ACHN (cell line): ENCODE results near the gene ZNF438.

ENCODE experiments used
- DNase-seq: peaks from one replicate; pipeline ENCODE4 v3.0.0-alpha.2; 2015
- in situ Hi-C: cut with HindIII; loops from 2 replicates; pipeline ENCODE4 v1.10.0; 2017; ENCODE audit warnings: low sequenced_read_pairs, low pct_ligation_motif_present, low pct_unique_long_range_greater_than_20kb

Gene ZNF438

DNA sequence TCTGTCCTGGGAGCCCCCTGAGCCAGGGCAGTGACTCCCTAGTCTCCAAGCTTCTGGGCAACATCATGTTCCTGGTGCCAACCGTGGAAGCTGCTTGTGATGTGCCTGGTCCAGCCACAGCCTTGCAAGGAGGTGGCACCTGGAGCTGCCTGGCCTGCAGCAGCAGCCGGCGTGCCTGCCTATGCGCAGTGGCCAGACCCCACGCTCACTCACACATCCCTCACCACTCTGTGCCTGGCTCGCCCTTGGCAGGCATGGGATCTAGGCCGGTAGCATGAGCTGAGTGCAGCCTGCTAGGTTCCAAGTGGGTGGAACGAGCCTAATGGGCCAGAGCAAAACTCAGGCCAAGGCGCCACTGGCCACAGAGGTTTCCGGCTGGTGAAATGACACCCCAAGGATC lies 184.0 kb downstream of the ZNF438 start:
- DNase-seq: no peak
- in situ Hi-C loops: no loop called here

DNA sequence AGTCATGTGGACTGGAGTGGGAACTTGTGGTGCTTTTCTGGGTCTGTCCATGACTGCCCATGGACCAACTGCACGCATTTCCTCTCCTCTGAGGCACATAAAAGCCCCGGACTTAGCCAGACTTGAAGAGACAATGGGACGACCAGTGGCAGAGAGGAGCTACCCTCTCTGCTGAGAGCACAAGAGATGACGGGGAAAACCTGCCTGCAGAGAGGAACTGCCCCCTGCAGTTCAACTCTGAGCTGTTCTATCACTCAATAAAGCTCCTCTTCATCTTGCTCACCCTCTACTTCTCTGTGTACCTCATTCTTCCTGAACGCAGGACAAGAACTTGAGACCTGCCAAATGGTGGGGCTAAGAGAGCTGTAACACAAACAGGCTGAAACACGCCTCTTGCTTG lies 184.5 kb downstream of the ZNF438 start:
- in situ Hi-C loops: no loop called here
- no peak for DNase-seq

DNA sequence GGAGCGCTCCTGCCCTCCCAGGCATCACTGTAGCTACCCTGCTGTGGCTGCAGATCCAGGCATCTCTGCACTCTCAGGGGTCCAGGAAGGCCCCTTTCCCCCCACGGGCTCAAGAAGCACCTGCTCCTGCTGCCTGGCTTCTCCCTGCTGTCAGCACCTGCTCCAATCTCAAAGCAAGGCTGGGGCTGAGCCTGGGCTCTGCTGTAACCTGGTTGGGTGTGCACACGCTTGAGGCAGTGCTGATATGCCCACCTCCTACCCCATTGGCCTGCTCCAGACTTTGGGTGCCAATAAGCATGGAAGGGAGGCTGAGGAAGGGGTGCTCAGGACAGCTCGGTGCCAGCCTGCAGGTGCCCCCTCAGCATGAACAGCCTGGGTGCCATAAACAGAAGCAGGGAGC lies 185.0 kb downstream of the ZNF438 start:
- DNase-seq: no peak
- in situ Hi-C loops: no loop called here

DNA sequence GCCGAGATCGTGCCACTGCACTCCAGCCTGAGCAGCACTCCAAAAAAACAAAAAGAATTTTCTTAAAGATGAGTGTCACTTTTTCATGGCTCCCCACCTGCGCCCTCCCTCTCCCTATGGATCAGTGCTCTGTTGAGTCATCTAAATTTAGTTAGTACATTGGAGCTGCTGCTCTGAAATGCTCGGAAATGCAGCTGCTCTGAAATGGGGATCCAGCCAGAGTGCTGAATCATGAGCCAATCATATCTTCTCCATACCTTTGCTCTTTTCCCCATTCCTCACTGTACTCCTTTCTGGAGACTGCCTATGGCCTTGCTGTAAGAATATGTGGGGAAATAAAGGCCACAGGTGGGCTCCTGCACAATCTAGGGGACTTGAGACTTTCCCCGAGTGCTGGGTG lies 188.8 kb downstream of the ZNF438 start:
- in situ Hi-C loops: no loop called here
- no peak for DNase-seq

DNA sequence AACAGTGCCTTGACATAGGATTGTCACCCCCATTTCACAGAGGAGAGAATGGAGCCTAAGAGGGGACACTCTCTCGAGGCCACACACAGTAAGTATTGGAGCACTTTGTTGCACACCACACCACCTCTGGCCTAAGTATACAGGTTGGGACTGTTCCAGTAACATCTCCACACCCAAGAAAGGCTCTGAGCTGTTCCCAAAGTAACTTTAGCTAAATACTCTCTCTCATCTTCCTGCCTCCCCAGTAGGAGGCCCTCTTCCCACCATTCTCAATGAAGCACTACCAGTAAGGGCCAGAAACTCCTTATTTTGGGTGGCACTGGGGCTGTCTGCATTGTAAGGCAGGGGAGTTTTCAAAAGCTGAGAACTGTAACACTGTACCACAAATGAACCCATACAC lies 189.5 kb downstream of the ZNF438 start:
- DNase-seq: no peak

DNA sequence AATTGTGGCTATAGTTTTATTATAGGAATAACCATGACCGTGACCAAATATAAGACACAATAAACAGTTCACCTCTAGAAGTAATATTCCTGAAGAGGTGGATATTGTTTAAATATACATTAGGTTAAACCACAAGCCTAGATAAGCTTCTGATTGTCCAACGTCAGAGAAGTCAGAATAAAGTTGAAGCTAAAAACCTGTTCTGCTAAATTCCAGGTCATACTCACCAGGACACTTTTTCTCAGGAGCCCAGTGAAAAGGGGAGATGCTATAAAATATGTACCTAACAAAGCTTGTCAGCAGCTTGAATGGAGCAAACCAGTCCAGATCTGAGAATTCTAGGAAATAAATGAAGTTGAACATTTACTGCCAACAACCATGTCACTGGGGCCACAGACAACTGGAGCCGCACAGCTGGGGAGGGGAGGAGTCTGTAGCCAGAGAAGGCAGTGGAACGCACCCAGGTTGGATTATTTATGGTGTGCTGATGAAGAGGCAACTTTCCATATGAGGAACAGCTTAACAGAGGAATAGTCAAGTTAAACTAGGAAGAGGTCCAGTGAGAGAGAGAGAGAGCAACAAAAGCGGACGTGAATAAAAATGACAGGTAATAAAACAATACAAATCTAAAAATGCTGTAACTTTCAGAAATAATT lies 191.1 kb downstream of the ZNF438 start:
- in situ Hi-C loops: no loop called here
- DNase-seq: no peak

More for the DNA sequence above, 189.5 kb downstream of the ZNF438 start:
- in situ Hi-C loops: no loop called here

DNA sequence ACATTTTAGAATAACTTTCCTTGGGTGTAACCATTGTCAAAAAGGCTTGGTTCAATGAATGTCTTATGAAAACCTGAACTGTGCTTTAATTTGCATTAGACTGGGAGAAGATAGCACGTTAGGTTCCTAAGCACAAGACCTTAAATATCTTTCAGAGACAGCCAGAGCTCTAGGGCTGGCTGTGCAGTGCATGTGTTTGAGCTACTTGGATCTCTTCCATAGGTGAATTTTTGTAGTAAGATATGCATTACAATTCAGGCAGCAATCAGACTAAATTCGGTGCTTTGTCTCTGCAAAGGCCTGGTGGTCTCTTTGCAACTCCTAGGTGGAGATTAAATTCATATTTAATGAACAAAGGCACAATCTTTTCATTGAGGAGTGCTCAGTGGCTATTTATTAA lies 192.0 kb downstream of the ZNF438 start:
- no peak for DNase-seq
- in situ Hi-C loops: no loop called here

DNA sequence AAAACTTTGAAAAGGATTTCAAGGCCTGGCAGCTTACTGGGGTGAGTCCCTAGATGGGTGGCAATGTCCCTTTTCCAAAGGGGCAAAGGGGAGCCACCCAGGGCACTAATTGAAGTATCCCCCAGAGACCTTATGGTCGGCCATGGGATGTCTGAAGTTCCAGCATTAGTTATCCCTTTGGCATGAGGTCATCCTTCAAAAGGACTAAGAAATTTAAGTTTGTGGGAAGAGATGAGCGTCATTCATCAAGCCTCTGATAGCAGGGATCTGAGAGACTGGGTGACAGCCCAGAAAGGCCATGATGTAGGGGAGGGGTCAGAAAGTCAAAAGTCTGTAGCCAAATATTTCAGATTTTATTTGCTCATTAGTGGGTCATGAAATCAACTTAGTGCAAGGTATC lies 195.3 kb downstream of the ZNF438 start:
- no peak for DNase-seq
- in situ Hi-C loops: no loop called here

DNA sequence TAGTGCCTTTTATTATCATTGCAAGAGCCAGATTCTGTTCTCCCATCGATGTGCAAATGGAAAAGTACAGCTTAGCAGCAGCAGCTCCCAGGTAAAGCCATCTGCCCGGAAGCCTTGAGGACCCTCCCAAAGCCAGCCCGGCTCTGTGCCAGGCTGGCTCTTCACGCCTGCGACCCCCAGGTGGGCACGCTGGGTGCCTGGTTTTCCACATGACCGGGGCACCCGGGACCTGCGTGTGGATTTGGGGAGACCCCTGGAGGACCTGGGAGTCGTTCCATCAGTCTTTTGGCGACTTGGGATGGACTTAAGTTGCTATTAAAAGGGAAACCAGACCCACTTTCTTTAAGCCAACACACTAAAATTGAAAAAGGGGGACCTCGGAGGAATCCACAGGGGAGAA lies 196.5 kb downstream of the ZNF438 start:
- in situ Hi-C loops: no loop called here
- DNase-seq: no peak

DNA sequence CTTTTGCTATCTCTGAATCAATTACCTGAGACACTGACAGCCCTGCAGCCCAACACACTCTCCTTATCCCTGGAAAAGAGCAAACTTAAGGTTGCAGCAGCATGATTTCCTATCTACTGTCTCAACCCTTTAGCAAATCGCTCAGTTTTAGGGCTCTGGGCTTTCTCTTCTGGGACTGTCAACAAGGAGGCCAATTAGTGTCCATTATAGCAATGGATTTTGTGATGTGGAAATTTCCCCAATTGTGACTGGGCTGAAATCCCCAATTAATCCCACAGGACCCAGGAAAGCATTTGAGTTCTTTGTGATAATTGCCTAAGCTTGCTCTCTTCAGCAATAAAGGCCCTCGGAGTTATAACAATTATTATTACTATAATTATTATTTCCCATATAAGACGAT lies 197.0 kb downstream of the ZNF438 start:
- in situ Hi-C loops: no loop called here
- DNase-seq: no peak

DNA sequence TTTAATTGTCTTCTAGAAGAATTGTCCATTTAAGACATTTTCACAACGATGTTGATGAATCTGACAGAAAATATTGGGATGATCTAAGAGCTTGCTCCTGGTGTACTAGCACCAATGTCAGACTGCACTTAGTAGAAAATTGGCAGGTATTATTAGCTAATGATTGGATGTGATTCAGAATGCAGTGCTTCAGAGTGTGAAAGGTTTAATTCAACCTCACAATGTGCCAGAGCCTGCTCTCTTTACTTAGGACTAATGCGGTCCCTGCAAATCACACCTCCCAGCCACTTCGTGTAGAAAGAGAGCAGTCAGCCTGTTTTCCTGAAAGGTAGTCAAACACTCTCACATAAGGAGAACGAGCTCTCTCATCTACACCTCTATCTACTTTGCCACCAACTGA lies 197.5 kb downstream of the ZNF438 start:
- no peak for DNase-seq
- in situ Hi-C loops: no loop called here

DNA sequence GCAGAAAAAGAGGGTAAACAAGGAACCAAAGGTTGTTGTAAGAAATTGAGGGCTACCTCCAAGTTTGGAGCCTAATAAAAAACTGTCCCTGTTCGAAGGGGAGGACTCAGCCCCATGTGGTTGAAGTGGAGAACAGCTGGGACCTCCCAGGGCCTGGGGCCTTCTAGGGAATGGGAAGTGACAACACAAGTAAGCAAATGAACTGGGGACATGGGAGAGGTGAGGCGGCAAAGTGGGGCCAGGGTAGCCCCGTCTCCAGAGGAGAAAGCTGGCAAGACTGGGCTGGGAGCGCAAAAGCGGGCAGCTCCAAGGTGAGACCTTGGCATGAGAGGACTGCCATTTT lies 198.1 kb downstream of the ZNF438 start:
- in situ Hi-C loops: no loop called here
- DNase-seq: no peak

DNA sequence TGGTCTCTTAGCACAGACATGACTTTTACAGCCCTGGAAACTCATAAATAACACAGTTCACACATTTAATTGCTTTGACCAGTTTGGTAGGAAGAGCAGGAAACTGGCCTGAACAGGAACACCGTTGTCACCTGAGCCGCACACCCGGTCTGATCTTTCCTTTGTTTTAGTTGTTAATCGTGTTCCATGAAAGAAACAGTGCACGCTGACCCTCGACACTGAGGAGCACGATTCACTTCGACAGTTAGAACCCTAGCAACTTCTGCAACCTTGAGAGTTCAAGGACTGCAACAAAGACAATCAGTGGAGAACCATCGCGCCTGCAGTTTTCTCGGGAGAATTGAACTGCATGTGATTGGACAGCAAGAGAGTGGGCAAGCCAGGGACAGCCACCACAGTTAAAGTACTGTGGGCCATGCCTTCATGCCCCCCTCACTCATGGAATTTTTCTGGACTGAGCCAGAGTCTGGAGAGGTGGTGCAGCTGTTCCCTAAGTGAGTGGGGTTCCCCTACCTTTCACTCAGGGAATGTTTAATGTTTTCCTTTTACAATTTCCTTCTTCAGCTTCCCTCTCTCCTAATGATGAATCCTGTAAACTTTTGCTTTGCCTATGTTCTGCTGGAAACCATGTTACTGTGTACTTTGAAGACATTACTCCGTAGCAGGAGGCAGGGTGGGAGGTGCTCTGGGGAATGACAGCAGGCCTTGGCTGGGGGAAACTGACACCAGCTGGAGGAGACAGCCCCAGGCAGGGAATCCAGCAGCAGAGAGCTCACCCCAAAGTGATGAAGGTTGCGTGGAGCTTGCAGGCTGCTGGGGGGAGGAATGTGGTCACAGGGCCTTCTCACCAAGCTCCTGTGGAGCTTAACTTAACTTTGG lies 198.7 kb downstream of the ZNF438 start:
- in situ Hi-C loops: no loop called here
- no peak for DNase-seq

DNA sequence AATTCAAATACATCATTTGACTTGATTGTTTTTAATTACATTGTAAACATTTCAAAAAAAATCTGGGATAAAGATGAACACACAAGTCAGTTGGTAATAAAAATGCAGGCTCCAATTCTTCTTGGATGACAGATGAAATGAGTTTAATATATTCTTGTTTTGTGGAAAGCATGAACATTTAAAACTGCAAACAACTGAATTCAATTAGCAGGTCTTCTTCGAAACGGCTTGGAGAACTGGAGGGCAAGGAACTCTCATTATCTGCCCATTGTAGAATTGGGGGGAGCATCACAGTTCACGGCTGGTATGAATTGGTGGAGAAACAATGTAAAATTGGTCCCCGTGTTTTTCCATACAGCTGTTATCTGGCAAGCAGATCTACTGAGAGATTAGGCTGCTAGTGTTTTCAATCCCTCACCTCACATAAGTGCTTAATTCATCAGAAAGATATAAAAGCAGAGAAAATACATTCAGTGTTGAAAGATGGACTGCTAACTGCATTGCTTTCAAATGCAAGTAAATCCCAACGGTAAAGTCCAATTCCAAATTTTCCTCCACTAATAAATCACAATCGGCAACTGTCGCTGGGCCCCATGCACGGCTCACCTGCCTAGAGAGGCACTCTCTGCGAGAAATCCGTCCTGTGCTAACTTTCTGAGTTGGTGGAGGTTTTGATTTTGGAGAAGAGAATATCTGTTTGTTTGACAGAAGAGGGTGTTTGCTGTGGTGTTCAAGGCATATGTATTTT lies 199.5 kb downstream of the ZNF438 start:
- in situ Hi-C loops: no loop called here
- no peak for DNase-seq

DNA sequence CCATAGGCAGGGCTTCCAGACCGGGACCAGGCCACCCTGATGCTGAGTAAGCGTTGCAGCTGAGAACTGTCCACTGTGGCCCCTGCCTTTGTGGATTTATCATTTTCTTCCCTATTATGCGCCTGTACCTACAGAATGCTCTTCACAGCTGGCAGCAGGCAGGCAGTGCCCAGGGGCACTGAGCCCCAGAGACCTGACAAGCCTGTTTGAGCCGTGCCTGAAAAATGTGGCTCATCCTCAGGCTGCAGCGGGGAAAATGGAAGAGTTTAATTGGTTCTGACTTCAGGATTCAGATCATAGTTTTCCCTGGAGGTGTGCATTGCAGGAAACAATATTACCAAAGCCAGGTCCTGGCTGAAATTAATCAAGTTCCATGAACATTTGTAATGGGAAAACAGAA lies 200.2 kb downstream of the ZNF438 start:
- no peak for DNase-seq
- in situ Hi-C loops: no loop called here

DNA sequence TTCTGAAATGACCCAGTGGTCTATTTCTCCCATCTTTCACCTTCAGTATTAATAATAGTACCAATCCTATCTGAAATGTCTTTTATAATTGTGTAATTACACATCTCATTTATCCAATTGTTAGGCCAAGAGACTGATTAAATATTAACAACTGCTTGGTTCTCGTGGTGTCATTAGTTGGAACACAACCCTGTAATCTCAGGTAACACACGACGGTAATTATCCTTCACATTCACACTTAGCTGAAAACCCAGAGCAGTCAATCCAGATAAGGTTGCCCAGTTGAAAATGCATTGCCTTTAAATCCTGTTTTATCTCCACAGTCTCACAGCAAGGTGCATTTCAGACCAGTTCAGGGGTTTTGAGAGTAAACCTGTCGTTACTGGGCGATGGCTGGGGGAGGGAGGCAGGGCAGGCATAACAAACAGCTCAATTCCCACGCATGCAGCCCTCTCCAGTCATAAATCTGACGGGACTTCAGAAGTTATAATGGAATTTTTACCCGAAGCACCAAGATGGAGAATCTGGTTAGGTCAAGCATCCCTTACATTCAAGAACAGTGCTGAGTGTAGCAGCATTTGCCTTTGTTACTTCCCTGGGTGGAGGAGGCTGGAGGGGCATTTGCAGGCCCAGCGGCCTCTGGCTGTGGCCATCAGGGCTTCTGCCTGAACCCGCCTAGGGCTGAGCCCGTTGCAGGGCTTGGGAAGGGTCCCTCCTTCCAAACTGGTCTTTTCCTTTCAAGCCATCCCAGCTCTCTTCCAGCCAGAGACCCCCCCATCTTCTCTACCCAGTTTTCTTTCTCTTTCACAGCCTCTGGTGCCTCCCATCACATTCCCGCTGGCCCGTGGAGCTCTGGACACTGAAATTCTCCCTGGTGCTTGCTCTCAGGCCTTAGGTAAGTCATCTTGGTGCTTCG lies 201.1 kb downstream of the ZNF438 start:
- in situ Hi-C loops: no loop called here
- no peak for DNase-seq

DNA sequence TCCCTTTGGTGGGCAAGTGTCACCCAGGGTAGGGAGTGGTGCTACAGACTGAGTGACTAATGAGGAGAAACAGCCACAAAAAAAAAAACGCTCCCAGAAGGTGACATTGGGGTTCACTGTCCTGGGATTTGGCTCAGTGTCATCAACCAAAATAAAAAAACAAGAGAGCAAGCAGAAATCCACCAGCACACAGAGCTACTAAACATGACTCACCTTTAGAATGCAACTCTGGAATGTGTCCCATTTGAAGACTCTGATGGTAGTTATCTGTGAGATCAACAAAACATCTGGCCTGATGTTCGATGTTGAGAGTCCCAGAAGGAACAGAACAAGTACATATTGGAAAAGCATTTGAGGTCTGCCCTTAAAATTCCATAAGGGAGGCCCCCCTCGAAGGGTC lies 201.8 kb downstream of the ZNF438 start:
- in situ Hi-C loops: no loop called here
- DNase-seq: no peak

DNA sequence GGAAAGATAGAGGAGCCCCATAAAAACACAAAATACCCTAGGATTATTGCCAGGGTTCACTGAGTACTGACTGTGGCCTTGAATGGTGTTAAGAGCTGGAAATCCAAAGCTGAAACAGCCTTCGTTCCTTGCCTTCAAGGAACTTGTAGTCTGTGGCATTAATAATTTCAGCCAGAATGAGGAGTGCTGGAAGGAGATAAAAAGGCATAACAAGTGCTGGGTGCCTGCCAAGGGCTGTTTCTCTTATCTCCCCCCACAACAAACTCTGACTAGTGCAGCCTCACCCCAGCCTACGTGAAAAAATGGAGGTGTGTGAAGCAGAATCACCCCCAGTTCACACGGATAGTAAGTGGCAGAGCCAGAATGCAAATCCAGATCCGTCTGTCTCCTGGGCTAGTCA lies 203.0 kb downstream of the ZNF438 start:
- in situ Hi-C loops: no loop called here
- no peak for DNase-seq

DNA sequence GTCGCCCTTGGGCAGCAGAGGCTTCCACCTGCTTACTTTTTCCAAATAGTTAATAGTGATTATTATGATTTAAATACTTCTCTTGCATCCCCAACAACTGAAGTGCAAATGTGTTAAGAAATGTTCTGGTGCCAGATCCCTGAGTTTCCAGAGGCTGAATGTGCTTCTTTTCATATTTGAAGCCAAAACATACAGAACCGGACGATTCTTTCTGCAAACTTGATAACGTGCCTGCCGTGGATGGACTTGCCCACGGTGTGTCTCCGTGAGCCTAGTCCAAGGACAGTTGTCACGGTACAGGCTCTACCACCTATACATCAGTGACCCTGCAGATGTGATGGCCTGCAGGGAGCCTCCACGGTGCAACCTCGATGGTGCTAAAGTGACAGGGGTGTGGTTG lies 203.5 kb downstream of the ZNF438 start:
- no peak for DNase-seq

More for the DNA sequence above, 203.5 kb downstream of the ZNF438 start:
- in situ Hi-C loops: no loop called here
